Measurements from ENCODE around the gene FAM32A.

DNA sequence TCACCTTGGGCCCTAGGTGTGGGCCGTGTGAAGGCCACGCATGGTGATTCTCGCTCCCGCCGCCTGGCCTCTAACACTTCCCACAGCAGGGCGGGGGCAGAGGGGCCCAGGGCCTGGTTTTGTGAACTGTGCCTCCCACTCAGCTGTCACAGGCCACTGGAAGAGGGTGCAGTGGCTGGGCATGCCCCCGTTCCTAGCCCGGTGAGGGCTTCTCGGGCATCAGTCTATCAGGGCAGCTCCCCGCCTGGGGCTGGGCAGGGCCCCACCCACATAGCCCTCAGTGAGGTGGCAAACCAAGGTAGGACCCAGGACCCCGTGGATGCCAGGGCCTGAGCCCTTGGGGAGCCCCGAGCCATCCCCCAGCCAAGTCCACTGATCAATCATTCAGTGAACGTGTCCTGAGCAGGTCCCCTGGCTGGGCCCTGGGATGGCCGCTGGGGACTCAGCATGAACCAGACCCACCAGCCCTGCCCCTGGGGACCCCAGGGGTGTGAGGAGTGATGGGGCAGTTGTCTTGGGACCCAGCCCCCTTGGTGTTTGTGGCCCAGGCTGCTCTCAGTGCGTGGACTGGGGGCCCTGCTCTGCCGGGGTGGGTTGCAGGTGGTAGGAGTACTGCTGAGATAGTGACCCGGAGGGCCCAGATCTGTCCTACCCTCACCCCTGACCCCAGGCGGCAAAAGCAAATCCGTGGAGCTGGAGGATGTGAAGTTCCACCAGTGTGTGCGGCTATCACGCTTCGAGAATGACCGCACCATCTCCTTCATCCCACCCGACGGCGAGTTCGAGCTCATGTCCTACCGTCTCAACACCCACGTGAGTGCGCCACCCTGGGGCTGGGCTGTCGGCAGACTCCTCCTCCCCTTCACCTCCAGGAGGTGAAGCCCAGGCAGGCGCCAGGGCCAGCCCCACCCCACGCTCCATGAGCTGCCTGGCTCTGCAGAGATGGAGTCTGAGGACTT lies 41.9 kb downstream of the FAM32A start:
- TF ChIP-seq EZH2 (IDR thresholded peaks at IDR 0.05; ENCODE audit: low read depth, low read length, severe bottlenecking) (no peak), POLR2A (IDR thresholded peaks at IDR 0.05; ENCODE audit: control extremely low read depth in 1 of 2, low read depth in 2 of 2, low read length in 2 of 2) (no peak), SP1 (IDR thresholded peaks at IDR 0.05; ENCODE audit: low read depth, low read length) (no peak), SIN3A (conservative IDR thresholded peaks at IDR 0.05 in 1 of 2, IDR thresholded peaks at IDR 0.05 in 1 of 2; ENCODE audit: low read depth in 1 of 2, low read length in 2 of 2) (no peak), EP300 (IDR thresholded peaks at IDR 0.05; ENCODE audit: borderline replicate concordance in 1 of 2, low read depth in 2 of 2, low read length in 2 of 2) (no peak), TAF1 (IDR thresholded peaks at IDR 0.05; ENCODE audit: low read depth, low read length) (no peak)
- TF ChIP-seq, protein P1, sequence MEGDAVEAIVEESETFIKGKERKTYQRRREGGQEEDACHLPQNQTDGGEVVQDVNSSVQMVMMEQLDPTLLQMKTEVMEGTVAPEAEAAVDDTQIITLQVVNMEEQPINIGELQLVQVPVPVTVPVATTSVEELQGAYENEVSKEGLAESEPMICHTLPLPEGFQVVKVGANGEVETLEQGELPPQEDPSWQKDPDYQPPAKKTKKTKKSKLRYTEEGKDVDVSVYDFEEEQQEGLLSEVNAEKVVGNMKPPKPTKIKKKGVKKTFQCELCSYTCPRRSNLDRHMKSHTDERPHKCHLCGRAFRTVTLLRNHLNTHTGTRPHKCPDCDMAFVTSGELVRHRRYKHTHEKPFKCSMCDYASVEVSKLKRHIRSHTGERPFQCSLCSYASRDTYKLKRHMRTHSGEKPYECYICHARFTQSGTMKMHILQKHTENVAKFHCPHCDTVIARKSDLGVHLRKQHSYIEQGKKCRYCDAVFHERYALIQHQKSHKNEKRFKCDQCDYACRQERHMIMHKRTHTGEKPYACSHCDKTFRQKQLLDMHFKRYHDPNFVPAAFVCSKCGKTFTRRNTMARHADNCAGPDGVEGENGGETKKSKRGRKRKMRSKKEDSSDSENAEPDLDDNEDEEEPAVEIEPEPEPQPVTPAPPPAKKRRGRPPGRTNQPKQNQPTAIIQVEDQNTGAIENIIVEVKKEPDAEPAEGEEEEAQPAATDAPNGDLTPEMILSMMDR (IDR thresholded peaks at IDR 0.05; ENCODE audit: control extremely low read depth in 1 of 3, insufficient read depth in 1 of 3, low read depth in 1 of 3, low read length in 3 of 3): no peak
- TF ChIP-seq, protein P2, sequence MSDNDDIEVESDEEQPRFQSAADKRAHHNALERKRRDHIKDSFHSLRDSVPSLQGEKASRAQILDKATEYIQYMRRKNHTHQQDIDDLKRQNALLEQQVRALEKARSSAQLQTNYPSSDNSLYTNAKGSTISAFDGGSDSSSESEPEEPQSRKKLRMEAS (IDR thresholded peaks at IDR 0.05): no peak
- TF ChIP-seq, protein P3, sequence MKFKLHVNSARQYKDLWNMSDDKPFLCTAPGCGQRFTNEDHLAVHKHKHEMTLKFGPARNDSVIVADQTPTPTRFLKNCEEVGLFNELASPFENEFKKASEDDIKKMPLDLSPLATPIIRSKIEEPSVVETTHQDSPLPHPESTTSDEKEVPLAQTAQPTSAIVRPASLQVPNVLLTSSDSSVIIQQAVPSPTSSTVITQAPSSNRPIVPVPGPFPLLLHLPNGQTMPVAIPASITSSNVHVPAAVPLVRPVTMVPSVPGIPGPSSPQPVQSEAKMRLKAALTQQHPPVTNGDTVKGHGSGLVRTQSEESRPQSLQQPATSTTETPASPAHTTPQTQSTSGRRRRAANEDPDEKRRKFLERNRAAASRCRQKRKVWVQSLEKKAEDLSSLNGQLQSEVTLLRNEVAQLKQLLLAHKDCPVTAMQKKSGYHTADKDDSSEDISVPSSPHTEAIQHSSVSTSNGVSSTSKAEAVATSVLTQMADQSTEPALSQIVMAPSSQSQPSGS (IDR thresholded peaks at IDR 0.05; ENCODE audit: low read length): no peak

All from H1 (cell line).